ENCODE results near the gene SYNGR2. TPM values are rescaled to one million over a fixed set of nuclear protein-coding genes. Genes with fewer than 3 reads are reported as not detected.
"Not testable (repeated sequence)": the region's sequence is repeated elsewhere in the genome, so short reads cannot be mapped to it uniquely, and the experiment has no call there.

The SYNGR2 gene
- total RNA-seq, 1 donor from 2014 or later, result 59.2 TPM

DNA sequence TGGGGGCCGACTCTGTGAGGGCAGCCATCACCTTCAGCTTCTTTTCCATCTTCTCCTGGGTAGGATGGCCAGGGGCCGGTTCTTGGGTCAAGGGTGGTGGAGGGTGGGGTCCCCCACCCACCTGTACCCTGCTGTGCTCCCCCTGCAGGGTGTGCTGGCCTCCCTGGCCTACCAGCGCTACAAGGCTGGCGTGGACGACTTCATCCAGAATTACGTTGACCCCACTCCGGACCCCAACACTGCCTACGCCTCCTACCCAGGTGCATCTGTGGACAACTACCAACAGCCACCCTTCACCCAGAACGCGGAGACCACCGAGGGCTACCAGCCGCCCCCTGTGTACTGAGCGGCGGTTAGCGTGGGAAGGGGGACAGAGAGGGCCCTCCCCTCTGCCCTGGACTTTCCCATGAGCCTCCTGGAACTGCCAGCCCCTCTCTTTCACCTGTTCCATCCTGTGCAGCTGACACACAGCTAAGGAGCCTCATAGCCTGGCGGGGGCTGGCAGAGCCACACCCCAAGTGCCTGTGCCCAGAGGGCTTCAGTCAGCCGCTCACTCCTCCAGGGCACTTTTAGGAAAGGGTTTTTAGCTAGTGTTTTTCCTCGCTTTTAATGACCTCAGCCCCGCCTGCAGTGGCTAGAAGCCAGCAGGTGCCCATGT, 3.3 kb downstream of the SYNGR2 start:
- DNase-seq, result not testable (repeated sequence)

DNA sequence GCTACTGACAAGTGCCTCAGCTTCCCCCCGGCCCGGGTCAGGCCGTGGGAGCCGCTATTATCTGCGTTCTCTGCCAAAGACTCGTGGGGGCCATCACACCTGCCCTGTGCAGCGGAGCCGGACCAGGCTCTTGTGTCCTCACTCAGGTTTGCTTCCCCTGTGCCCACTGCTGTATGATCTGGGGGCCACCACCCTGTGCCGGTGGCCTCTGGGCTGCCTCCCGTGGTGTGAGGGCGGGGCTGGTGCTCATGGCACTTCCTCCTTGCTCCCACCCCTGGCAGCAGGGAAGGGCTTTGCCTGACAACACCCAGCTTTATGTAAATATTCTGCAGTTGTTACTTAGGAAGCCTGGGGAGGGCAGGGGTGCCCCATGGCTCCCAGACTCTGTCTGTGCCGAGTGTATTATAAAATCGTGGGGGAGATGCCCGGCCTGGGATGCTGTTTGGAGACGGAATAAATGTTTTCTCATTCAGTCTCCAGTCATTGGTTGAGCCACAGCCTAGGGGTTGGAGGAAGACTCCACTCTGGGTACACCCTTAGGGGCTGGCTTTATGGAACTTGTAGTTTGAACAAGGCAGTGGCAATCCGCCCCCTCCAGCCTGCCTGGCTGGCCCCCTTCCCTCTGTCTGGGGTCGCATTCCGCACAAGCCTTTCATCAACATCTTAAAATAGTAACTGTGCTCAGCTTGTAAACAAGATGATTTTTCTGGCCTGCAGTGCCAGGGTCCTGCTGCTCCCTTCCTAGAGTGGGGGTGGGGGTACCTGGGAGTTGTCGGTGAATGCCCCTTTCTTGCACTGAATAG, 4.1 kb downstream of the SYNGR2 start:
- peak; percentile 68 for DNase-seq

DNA sequence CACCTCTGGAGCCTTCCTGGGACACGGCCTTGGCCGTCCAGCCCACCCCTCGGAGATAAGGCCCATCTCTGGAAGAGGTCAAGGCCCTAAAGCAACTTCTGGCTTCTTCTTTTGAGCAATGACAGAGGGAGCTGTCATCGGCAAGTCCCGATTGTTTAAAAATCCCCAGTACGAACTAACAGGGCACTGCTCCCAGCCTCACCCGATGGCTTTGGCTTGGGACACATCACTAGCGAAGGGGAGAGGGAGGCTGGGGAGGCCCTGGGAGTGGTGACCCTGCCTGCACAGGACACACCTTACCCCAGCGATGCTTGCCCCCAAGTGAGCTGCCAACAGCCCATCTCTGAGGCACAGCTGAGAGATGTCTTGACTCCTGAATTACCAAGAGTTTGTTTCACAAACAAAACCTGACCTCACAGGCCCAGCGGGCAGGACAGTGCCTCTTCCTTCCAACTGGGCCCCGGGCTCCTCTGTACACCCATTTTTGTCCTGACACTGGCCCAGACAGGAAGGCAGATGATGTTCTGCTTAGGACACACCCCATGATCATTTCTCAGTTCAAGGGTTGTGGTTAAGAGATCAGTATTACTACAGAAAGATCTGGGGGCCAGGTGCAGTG, 4.8 kb downstream of the SYNGR2 start:
- no peak for DNase-seq

DNA sequence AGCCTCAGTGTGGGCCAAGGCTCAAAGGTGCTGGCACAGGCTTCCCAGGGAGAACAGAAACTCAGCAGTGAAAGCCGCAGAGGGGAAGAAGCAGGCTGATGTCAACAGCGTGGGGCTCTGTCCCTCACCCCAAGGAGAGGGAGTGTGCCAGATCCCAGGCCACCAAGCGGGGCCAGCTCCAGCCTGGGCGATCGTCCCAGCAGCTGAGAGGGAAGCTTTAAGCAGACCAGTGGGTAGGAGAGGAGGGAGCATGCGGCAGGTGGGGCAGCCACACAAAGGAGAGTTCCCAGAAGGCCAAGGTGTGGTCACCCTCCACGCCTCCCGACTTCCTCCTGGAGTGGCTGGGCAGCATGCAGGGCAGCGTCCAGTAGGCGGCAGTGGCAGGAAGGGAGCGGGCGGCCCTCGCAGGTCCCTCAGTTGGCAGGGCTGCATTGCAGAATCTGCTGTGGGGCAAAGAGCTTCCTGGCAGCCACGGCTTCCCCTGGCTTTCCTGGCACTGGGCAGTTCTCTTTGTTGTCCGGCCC, 6.0 kb downstream of the SYNGR2 start:
- DNase-seq, result no peak

DNA sequence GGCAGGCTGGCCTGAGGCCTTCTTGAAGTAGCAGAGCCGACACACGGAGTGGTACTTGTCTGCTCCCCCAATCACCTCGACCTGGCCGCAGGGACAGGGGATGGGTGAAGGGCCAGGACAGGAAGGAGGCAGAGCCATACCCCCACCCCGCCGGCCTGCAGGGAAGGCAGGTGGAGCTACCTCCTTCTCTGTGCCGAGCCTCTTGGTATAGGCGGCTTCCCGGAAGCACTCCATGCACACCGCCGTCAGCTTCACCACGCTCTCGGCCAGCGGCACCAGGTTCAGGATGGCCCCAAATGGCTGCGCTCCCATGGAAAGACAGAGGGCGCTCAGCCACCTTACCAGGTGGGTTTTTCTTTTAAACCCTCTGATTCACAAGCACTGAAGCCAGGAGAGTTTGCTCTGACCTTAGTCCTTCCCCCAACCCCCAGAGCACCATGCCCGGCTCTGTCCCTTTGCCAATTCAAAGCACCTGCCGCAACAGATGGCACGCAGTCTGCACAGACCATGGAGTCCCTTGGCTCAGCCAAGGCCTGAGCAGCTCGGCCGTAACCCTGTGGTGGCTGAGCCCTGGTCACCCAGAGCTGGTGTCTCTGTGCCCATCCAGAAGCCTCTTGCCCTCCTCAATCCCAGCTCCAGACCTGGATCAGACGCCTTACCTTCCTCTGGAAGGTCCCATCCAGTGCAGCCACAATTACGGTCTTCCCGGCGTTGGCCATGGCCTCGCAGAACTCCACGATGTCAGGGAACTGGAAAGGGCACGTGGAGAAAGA, 6.7 kb downstream of the SYNGR2 start:
- peak; percentile 69 for DNase-seq

DNA sequence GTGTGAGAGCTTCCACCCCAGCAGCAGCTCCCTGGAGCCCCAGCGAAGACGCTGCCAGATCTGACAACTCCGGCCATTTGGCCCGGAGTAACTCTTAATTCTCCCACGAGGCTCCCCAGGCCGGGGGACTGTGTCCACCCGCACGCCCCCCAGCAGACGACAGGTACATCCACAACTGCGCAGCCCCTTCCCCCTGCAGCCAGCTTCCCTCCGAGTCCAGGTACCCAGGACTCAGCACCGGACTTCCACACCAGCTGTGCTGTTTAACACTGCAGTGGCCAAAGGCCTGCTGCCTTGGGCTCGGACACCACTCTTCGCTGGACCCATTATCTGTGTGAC, 7.2 kb downstream of the SYNGR2 start:
- DNase-seq, result no peak

DNA sequence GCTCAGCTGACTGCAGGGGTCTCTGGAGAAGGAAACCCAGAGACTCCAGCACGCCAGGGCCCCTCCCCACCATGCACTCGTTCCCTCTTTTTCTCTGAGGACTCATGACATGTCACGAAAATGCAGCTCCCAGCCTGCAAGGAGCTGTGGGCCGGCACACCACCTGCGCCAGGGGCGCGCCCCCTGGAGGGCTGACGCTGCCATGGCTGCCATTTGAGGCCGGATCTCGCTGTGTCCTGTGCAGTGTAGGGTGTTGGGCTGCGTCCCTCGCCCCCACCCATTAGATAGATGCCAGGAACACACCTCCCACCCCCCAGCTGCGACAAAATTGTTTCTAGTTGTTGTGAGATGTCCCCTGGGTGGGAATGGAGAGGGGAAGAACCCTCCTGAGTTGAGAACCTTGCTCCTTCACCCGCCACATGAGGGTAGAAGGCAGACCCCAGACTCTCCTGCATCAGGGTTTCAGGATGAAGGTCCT, 8.2 kb downstream of the SYNGR2 start:
- DNase-seq, result peak; percentile 73

DNA sequence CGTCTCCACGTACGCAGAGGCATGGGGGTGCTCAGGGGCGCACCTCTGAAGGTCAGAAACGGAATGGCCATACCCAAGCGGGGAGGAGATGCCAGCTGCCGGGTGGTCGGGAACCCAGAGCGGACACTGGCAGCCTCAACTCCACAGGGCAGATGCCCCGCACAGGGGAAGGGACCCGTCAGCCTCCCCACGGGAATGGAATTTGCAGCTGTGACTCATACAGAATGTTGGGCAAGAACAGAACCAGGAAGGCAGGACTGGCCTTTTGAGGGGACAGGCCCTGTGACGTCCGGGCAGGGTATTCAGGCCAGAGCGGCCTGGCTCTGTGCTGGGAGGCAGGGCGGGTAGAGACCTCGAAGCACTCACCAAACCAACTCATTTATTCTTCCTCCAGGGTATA, 11.0 kb downstream of the SYNGR2 start:
- DNase-seq, result peak; percentile 40

DNA sequence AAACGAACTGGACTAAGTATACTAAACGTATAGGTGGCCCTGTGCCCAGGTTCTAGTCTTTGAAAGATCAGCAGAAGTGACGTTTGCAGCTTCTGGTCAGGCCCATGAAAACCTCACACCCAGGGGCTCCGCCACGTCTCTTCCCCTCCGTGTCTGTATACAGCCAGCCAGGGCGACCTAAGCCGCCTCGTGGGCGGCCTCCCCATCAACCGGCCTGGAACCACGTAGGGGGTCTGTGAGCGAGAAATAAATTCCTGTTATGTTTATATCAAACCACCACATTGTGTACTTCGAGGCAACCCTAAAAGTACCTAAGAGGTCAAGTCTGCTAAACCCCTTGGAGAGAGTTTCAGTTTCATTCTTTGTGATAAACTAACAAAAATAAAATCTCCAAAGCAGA, 11.7 kb downstream of the SYNGR2 start:
- DNase-seq, result peak; percentile 53

DNA sequence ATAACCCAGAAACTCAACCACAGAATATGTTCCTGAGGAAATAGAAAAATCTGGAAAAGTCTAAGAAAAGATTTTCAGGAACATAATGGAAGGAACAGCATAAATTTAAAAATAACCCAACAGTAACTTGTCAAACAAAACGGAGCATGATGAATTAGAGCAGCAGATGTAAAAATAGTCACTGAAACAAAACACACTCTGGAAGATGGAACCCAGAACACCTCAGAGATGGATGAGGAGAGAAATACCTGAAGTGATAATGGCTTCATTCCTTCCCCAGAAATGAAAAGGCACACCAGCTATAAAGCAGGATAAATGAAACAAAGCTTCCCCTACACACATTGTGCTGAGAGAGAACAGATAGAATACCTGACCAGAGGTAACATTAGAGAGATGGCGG, 12.1 kb downstream of the SYNGR2 start:
- DNase-seq, result peak; percentile 45

DNA sequence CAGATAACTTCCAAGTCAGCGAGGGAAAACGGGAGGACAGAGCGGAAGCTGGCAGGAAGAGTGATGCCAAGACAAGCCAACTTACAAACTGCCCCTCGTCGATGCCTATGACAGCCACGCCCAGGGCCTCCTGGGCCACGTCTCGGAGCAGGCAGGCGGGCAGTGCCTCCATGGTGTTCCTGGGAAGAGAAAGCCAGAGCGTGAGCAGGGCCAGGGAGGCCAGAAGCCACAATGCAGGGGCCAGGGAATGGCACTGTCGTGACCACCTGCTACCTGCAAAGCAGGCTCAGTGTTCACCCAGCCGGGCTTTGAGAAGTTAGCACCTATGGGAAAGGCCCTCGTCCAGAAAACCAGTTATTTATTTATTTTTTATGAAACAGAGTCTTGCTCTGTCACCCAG, 14.1 kb downstream of the SYNGR2 start:
- DNase-seq, result no peak

DNA sequence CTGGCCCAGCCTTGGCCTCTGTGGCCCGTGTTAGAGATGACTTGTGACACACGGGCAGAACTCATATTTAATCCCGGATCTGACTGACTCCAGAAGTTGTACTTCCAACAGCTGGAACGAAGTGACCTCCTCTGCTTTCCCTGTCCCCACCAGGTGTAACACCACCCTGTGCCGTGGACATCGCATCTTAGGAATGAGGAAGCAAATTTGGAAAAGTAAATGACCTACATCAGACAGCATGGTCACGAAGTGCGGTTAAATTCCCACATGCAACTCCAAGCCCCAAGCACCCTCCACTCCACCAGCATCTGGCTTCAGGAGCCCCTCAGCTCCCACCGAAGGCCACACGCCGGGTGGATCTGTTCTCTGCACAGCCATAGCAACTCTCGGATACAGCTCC, 15.5 kb downstream of the SYNGR2 start:
- no peak for DNase-seq

DNA sequence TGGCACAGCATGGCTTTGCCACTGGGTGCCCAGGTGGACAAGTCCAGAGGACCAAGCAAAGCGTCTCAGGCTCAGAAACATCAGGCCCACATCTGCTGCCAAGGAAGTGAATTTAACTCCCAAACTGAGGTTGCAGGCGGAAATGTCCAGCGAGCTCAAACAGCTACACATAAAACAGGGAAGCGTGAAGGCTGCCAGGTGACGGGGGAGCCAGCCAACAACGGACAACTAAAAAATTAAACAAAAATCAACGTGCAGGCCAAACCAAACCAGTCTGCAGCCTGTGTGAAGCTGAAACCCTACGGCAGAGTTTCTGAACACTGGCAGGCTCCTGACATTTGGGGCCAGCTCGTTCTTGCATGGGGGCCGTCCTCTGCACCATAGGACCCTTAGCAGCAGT, 16.0 kb downstream of the SYNGR2 start:
- DNase-seq, result peak; percentile 80

DNA sequence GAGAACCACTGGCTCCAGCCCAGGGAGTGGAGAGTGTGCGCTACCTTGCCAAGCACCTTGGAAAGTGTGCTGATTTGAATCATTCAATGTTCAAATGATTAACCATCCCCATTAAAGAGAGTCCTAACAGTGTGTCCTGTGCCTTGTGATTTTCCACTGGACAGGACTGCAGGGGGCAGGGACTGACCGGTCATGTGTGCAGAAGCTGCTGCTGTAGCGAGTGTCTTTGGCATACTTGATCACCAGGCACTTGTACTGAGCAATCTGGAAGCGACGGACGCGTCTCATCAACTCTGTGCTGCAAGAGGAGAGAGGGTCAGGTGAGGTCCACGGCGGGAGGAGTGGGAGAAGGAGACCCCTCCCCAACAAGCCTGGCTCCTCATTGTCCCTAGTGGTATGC, 16.5 kb downstream of the SYNGR2 start:
- DNase-seq, result no peak

DNA sequence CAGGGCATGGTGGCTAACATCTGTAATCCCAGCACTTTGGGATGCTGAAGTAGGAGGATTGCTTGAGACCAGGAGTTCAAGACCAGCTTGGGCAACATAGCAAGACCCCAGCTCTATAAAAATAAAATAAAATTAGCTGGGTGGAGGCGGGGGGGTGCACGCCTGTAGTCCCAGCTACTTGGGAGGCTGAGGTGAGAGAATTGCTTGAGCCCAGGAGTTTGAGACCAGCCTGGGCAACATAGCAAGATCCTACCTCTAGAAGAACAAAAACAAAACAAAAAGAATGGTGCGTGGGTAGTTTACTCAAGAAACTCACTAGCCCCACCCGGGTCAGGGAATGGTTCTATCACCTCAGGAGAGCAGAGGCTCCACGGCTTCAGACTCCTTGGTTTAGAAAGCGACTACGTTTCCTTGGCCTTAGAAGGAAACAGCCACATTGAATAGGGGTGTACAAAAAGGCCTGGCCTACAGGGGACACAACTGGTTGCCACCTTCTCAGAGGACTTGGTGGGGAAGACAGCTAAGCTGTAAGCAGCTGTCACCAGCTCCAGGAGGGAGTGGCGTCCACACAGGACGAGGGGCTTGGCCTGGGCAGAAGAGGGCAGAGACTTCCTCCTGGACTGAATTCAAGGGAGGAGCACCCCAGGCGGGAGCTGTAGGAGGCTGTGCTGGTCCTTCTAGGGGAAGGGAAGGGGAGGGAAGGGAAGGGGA, 17.8 kb downstream of the SYNGR2 start:
- DNase-seq, result peak; percentile 77

DNA sequence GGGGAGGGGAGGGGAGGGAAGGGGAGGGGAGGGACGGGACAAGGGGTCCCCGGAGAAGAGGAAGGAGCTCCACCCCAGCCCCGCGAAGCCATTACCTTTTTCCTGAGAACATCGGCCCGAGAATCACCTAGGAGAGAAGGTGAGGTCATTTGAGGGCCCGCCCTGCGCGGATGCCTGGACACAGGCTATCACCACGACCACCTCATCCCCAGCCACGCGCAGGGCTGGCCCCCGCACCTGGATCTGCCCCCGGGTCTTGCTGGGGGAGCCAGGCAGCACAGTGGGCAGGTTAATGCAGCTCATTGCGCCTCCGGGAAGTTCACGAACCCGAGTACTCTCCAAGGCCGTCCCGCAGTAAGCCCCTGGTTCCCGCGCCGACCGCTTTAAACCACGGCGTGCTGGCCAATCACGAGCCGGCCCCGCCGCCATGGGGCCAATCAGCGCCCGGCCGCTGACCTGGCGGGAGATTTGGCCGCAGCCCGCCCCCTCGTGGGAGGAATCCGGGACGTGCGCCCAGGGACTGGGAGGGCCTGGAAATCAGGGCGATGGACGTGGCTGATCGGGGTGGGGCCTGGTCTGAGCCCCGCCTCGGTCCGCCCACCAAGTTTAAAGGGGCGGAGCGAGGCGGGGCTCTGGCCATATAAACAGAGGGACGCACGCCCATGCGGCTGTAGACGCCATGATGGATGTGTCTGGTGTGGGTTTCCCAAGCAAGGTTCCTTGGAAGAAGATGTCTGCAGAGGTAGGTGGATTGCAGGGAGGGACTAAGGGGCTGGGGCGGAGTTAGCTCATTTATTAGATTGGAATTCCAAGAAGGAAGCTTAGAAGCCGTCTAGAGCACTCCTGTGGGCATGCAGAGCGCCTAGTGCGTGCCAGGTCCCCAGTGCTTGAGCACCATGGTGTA, 18.6 kb downstream of the SYNGR2 start, which contains the start of the genes AFMID and TK1:
TSS of gene AFMID (plus strand) at position 671 of the 904 bp plus-strand sequence. CDS start at position 680, 9 bp downstream.
TSS of gene TK1 (minus strand) at position 361 of the 904 bp plus-strand sequence. CDS start at position 303, 58 bp downstream.
- peak; percentile 98 for DNase-seq

DNA sequence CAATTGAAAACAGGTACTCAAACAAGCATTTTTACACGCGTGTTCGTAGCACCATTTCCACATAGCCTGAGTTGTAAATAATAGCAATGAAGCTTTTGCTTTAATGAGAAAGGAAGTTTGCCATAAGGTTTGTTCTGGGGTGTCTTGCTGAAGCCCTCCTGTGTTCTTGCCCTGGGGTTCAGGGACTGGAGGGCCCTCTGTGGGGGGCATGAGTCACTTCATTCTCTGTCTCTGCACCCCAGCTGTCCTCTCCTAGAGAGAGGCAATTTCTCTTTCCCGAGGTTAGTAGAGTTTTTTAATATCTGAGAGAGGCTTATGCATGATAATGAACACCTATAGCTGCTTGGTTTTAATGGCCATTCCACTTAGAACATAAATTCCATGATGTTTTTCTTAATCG, 28.3 kb downstream of the SYNGR2 start:
- DNase-seq, result no peak

DNA sequence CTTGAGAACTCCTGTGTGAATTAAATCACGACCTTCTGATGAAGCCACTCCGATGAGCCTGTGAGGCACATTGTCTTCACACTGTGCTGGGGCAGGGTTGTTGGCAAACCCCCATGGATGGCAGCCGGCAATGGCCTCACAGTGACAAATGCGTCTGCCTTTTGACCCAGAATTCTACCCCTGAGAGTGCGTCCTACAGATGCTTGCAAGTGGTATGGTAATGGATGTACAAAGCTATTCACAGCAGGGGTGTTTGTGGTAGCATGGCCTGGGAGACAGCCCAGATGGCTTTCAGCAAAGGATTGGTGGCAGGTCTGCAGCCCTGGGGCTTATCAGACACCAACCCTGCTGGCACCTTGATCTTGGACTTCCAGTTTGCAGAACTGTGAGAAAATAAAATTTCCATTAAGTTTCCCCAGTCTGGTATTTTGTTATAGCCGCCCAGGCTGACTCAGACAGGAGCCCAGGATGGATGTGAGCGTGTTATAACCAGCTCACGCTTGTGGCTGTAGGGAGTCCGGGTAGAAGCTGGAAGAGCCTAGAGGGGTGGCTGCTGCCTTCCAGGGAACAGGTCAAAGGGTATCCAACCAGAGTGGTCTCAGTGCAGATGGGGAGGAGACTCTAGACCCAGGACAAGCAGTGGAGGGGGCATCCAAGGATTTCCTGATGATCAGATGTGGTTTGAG, 28.9 kb downstream of the SYNGR2 start:
- no peak for DNase-seq

DNA sequence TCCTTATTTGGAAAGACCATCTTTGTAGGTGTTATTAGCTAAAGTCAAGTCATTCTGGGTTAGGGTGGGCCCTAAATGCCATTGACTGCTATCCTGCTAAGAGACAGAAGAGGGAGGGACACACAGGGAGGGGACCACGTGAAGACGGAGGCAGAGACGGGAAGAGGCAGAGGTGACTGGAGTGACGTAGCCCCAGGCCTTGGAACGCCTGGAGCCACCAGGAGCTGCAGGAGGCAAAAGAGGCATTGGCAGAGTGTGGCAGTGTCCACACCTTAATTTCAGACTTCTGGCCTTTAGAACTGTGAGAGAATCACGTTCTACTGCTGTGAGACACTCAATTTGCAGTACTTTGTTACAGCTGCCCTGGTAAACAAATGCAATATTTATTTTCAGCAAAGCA, 32.1 kb downstream of the SYNGR2 start:
- no peak for DNase-seq

DNA sequence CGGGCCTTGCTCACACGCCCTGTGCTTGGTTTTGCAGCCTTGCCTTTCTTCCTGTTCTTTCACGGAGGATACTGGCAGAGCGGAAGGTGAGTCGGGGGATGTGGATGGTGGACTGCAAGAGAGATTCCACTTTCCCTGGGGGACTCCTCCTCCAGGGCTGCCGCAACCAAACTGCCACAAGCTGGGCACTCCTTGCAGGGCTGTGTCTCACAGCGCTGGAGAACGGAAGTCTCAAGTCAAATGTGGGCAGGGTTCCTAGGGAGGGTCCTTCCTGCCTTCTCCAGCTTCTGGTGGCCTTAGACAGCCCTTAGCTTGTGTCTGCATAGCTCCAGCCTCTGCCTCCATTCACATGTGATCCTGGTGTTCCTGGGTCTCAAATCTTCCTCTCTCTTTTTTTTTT, 34.3 kb downstream of the SYNGR2 start:
- no peak for DNase-seq

Data from tongue (tissue), 2 donors.